GM19395 (cell line): ENCODE results near the gene AUH.
A peak's percentile ranks its signal among the peaks of the same experiment; 100 is the strongest.

Experiments used
- ATAC-seq: cut with Tn5 transposase; IDR thresholded peaks from one replicate; pipeline ENCODE4 v1.9.1; 2021; ENCODE audit warnings: mild to moderate bottlenecking, moderate library complexity; ENCODE audit not compliant: unreplicated experiment

AUH gene

GRCh38 chr9:91255327-91255726 lies 106.4 kb downstream of the AUH start:
- ATAC-seq = no peak

GRCh38 chr9:91253488-91253887 lies 108.2 kb downstream of the AUH start:
- no peak for ATAC-seq

- no peak for ATAC-seq
These were observed 113.0 kb downstream of the AUH start for GRCh38 chr9:91248707-91249106.

DNA sequence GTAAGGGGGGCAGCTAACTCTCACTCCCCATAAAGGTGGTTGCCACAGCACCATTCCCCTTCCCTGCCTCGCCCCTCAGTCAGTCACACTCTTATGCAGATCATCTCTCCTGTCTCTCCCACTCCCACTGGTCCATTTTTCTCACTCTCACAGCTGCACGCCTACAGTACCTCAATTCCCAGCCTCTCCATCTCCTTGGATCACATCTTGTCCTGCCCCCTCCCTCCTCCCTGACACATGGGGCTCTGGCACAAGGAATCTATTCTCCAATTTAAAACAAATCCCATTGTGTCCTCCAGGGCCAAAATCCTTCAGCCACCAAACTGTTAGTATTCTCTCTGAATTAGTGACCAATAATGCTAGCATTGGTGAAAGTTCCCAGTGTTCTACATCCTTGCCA lies 114.4 kb downstream of the AUH start:
- ATAC-seq = no peak

DNA sequence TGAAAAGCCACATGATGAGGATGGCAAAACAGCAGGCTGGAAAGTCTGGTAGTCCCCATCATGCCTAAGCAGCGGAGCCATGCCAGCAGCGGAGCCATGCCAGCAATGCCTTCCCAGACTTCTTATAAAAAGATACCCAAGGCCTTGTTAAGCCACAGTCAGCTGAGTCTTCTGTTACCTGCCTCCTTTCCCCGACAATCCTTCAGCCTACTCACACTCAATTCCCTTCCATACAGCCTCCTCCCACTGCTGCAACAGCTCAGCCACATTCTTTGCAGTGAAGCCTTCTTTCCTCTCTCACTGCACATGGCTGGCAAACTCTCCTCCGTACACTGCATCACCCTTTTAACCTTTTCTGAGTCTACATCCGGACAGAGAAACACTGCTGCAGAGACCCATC lies 114.9 kb downstream of the AUH start:
- no peak for ATAC-seq

DNA sequence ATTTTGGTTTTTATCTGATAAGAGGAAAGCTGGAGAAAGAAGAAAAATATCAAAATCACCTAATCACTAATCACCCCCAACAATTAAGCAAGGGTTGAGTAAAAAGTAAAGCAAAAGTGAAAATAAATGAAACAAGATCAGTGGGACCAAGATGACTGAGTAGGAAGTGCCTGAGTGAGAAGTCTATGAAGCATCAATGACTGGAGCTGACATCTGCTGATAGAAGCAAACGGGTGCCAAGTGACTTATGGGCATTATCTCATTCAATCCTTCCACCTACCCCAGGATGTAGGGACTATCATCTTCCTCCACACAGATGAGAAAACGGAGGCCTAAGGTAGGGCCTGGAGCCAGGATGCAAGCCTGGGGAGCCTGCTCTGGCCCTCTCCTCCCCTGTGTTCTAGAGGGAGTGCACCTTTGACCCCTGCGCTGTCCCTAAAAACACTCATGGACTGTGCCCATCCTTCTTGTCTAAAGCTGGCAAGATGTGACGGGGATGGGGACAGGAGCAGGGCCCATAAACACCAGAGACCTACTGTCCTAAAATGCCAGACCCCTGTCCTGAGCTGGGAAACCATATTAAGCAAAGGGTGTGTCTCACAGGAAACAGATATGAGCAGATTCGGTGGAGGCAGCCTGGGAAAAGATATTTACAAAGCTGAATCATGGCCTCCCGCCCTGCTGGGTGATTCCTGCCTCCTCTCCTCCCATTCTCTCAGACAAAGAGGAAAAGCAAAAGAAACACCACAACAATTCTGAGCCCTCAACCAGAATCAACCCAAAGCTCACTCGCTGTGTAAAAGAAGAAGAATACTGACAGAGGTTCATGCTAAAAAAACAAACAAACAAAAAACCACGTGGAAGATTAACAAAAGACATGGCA lies 116.0 kb downstream of the AUH start:
- peak; percentile 53 for ATAC-seq

GRCh38 chr9:91243029-91243428 lies 118.7 kb downstream of the AUH start:
- ATAC-seq = no peak

- no peak for ATAC-seq
These were observed 119.8 kb downstream of the AUH start for GRCh38 chr9:91241909-91242308.

DNA sequence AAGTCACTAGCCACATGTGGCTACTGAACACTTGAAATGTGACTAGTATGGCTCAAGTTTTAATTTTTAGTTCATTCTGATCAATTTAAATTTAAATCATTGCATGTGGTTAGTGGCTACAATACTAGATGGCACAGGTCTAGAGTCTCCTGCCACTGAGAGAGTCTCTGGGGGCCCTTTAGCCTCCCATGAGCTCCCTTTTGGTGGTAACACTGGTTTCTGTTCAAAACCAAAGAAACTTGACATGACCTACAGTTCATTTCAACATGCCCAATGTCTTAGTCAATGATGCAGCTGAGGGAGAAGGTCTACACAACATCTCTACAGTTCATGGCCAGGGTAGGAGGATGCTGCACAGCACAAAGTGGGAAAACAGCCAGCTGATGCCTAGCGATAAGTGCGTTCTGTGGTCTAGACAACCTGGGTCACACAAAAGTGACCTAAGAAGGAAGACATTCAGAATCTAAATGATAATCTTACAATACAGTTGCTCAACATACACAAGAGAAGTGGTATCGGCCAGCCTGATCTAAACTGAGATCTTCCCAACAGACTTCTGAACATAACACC lies 121.0 kb downstream of the AUH start:
- no peak for ATAC-seq

DNA sequence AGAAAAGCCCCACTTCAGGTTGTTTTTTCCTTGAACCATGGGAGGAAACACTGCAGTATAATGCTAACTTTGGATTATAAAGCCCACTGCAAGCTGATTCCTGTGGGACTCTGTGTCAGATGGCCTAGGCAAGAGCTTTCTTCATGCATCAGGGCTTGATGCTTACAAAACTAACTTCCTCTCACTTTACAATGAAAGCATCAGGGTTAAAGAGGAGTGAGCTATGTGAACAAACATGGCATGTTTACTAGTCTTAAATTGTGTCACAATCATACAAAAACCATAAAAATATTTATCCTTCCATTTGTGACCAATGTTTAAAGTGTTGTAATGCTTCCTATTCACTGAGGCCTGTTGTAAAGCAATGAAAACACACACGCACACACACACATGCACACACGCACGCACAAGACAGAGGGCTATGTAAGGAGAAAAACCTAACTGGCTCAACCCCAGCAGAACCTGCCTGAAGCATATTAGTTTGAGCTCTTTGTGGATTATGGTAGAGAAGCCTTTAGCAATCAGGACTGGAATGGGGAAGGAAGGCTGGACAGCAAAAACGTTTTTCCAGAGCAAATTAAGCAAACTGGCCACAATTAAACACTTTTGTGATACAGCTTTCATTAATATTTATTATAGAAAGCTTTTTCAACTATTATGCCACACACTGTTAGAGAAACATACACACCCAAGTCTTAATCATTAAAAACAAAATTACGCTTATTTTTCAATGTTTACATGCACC lies 122.2 kb downstream of the AUH start:
- ATAC-seq = no peak

- no peak for ATAC-seq
These were observed 127.2 kb downstream of the AUH start for GRCh38 chr9:91234523-91234922.

DNA sequence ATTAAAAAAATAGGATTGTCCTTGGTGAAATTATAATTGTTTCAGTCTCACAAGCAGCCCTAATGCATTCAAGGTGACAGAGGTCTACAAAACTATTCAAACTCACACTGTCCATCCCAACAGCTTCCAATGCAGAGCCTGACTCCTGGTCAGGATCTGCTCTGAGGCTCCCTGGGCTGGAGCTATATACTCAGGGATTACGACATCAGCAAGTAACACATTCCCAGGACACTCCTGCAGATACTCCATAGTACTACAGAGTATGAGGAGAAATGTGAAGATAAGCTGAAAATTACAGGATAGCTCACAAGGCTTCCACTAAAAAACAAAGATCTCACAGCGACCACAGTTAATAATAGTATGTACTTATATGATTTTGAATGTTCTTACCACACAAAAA lies 130.1 kb downstream of the AUH start:
- no peak for ATAC-seq

DNA sequence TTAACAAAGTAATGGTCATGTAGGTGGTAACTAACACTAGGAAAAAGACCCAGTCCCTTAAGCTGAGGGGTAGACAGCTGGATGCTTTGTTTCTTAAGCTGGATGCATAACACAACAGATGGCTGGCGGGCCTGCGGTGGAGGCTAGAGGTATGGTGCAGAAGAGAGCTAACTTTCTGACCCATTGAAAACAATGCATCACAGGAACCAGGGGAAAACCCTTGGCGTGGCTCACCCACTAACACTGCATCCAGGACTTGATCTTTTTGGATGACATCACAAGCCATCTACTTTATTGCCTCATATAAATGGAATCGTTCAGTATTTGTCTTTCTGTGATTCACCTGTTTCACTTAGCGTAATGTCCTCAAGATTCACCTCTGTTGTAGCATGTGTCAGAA lies 138.7 kb downstream of the AUH start:
- no peak for ATAC-seq

- no peak for ATAC-seq
These were observed 139.3 kb downstream of the AUH start for GRCh38 chr9:91222457-91222856.

GRCh38 chr9:91221332-91221731 lies 140.4 kb downstream of the AUH start:
- ATAC-seq = no peak

DNA sequence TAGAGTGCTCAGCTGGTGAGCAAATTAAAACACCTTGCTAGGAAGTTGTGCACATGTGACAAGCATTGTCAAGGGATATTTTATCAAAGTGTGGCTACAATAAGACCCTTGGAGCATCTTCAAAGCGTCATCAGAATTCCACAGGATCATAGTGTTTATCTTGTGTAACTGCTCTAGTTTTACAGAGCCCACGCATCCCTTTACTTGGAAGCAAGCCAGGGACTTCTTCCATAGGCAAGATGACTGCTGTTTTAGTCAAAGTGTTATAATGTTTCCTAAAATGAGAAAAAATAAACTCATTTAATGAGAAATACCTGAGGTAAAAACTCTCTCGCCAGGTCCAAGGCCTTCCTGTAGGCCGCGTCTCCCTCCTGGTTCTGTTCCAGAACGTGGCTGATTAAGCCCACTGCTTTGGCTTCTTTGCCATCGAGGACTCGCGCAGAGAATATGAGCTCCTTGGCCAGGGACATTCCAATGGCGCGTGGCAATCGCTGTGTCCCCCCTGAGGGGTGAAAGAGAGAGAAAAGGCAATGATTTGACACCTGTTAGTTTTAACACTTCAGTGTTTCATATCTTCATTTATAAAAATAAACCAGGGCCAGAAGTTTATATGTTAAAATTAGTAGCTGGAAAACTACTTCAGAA lies 141.1 kb downstream of the AUH start:
- no peak for ATAC-seq

GRCh38 chr9:91220021-91220420 lies 141.7 kb downstream of the AUH start:
- ATAC-seq = no peak

DNA sequence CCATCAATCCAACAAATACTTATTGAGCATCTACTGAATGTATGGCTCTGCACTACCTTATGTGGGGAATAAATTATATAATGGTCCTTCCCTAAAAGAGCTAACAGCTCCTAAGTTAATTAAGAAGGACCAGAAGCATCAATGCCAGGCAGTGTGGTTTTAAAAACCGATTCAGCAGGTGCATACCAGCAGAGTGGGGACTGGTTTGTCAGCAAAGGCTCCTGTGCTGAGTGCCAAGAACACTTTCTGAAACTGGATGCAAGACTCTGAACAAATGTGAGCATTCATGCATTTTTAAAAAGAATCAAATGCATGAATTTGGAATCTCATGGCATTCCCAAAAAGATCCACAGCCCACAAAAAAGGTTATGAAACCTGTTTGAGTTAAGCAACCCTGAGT lies 142.2 kb downstream of the AUH start:
- no peak for ATAC-seq

DNA sequence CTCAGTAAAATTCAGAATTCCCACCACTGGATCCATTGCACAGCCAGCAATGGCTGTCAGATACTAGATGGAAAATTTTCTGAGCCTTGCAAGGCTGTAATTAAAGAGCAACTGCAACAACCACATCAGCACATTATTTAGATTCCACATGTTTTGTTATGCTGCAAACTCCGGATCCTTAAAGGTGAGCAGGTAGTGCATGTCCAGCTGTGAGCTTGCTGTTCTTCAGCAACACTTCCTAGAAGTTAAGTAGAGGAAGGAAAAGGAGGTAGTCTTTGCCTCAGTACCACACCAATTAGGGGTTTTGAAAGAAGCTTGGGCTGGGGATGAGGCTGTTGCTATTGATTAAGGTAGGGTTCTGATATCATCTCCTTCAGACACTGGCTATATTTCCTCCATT lies 144.3 kb downstream of the AUH start:
- no peak for ATAC-seq

GRCh38 chr9:91214867-91215266 lies 146.9 kb downstream of the AUH start:
- no peak for ATAC-seq

GRCh38 chr9:91214086-91214485 lies 147.6 kb downstream of the AUH start:
- no peak for ATAC-seq
